ENCODE measurements around the gene TMEM150C.

Gene TMEM150C

DNA sequence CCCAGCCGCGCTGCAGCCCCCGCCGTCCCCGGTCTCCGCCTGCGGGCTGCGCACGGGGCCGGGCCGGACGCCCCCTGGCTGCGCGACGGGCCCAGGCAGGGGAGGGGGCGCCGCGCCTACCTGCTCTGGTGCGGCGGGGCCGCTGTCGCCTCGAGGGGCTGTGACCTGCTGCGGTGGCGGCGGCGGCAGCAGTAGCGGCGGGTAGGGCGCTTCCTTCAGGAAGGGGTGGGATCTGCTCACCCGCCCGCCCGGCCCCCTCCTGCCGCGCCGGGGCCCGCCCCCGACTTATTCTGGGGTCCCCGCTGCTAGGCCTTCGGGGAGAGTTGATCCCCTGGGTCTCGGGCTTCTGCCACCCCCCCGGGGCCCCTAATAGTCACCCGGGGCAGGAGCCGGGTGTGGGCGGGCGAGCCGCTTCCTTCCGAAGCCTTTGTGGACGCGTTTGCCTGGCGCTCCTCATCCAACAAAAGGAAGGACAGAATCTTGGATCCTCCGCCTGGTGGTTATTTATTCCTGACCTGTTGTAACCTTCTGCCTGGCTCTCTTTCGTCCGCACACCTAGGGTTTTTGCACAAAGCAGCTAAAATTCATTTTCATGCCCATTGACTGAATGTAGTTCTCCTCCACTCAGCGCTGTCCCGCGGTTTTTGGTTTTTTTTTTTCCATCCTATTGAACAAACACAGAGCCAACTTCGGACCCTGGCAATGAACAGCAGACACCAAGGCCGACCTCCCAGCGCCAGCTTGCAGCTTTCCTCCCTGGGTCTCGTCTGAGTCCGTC, at the start of gene TMEM150C:
Gene TMEM150C, minus strand, starts transcription at position 203 of the 778 bp plus-strand sequence. CDS start 57,331 bp downstream, outside the sequence.
- peak; percentile 22 for DNase-seq

GRCh38 chr4:82611527-82611926, 49.7 kb upstream of the TMEM150C start:
- no peak for DNase-seq

DNA sequence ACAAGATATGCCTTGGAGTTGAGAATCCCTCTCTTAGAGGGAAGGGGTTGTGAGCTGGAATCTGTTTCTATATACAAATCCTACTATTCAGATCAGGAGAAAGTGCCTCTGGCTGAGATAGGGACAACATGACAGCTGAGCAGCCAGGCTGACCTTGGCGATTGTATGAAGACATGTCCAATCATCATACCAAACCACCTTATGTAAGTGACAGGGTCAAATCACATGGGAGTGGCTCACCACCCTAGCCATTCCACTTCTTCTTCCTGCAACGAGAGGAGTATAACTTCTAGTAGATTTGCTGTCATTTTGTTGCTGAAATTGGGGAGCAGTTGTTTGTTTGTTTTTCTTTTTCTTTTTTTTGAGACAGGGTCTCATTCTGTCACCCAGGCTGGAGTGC, 48.3 kb upstream of the TMEM150C start:
- DNase-seq = no peak

DNA sequence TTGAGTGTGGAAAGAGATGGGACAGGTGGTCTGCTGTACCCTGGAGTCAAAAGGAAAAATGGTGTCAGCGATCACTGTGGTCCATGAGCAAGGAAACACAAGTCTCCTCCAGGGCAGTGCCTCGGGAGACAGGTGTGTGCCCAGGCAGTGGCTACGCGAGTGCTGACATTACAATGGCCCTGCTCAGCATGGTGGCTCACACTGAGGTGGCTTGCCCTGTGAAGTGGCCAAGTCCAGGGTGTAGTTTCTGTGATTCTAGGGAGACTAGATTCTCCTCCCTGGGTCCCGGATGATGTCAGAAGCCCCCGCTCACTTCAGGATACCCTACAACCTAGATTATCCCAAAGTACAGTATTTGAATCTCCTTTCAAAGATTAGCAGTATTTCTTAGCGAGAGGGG, 44.8 kb upstream of the TMEM150C start:
- no peak for DNase-seq

DNA sequence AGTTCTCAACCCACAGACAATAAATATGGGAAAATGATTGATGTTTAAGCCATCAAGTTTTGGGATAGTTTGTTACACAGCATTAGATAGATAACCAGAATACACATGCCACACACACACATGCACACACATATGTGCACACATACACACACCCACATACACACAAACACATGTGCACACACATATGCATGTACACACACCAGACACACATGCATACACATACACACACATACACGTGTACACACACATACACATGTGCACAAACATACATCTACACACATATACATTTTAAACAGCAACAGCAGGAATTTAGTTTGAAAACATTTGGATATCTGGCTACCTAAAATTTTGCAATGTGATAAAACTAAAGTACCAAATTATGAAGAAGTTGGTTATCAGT, 42.7 kb upstream of the TMEM150C start:
- no peak for DNase-seq

DNA sequence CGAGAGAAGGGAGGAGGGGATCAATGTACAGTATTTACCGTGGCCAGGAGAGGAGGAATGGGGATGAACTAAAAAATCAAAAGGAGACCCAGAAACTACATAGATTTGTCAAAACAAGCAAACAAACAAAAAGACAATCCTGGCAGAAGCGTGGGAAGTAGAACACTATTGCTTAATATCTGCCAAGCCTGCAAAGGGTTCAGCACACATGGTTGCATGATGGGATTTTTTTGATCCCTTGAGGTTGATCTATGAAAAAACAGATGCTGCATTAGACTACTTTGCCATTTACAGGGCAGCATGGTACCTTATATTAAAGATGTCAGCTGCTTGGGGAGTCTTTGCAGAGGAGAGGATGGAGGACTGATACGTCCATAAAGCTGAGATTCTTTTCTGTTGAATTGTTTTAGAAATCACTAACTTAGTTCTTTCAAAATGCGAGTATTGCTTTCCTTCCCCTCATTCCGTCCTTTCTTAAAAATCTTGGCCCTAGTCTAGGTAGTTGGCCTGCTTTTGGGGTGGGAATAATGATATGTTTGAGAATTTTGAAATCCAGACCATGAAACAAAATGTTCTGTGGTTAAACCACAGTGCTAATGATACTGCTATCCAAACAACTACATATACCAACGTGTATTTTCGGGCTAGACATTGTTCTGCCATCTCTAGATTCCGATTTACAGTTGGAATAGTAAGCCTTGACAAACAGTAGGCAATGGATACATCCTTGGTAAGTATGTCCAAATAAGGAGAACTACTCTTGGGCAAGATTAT, 39.6 kb upstream of the TMEM150C start:
- no peak for DNase-seq

- peak; percentile 30 for DNase-seq
Measured at GRCh38 chr4:82599336-82599735, 37.5 kb upstream of the TMEM150C start.

GRCh38 chr4:82594456-82594855, 32.7 kb upstream of the TMEM150C start:
- DNase-seq = no peak

DNA sequence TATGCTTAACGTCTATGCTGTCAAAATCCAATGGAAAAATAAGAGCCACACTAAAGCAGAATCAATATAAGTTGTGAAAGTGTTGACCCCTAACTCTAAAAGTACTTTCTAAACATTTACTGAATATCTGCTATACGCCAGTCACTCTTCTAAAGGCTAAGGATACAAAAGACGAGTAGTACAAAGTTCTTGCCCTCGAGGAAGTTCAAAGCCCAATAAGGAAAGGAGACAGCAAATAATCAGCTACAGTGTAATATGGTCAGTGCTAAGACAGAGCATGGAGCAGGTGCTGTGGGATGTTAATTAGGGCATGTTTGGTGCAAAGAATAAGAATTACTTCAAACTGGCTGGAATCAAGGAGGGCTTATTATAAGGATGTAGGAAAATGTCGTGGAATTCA, 31.6 kb upstream of the TMEM150C start:
- DNase-seq = no peak

- no peak for DNase-seq
Measured at GRCh38 chr4:82592639-82593038, 30.9 kb upstream of the TMEM150C start.

- DNase-seq = no peak
Measured at GRCh38 chr4:82591592-82591991, 29.8 kb upstream of the TMEM150C start.

- no peak for DNase-seq
Measured at GRCh38 chr4:82589756-82590155, 28.0 kb upstream of the TMEM150C start.

DNA sequence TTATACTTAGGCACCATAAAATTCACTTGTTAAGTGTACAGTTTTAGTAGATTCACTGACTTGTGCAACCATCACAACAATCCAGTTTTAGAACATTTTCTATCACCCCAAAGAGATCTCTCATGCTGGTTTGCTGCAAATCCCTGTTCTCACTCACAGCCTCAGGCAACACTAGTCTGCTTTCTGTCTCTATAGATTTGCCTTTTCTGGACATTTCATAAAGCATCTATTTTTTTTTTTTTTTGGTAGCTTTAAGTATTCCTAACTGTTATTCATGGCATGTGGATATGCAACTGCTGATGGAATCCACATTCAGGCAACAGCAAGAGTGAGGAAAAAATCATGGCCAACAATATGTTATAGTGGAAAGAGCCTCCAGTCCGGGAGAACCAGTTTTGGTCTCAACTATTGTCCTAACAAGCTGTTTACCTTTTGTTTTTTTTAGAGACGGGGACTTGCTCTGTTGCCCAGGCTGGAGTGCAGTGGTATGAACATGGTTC, 27.0 kb upstream of the TMEM150C start:
- no peak for DNase-seq

DNA sequence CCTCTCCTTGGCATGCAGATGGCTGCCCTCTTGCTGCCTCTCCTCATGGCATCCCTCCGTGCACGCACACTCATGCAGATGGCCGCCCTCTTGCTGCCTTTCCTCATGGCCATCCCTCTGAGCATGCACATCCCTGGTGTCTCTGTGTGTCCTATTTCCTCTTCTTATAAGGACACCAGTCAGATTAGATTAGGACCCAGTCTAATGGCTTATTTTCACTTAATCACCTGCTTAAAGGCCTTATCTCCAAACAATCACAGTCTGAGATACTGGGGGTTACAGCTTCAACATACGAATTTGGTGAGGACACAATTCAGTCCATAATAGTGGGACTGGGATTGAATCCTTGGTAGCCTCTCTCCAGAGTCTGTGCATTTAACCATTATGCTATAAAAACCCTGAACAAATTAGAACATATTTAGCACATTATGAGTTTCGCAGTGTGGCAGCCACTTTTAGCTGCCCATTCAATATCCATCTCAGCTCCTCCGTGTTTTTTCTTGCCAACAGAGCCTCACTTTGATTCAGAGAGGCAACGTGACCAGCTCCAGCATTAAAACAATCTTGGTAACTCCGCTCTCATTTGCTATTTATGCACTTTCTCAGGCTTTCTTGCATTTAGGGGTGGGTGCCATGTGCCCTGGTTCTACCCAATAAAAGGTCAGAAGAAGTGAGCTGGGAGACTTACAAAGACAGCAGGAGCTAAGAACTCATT, 26.2 kb upstream of the TMEM150C start:
- DNase-seq = no peak

DNA sequence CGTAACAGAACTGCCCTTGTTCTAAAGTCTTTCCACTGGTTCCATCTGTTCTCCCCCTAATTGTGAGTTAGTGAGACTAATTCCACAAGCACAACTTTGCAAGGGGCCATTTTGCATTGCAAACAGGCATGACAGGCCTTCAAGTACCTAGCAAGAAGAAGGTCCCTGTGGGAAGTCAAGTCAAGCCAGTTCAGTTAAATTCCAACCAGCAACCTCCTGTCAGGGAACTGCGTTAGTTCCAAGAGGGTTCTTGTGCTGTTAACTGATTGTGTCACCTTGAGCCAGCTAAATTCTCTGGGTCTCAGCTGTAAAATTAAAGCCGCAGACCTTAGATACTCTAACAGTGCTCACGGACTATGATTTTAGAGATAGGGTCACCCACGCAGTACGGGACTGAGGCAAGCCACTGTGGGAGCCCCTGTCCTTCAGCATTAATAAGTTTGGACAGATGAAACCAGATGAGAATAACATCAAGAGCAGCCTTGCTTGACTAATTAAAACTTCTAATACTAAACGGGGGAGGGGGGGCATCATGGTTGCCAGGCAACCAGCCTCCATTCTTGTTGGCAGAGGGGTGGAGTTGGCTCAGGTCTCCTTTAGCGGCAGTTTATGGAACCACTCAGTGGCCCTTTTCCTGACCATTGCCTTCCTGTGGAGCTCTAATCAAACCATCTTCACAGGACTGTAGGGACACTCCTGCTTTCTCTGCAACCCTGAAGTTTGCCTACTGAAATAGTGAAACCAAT, 24.1 kb upstream of the TMEM150C start:
- peak; percentile 34 for DNase-seq

GRCh38 chr4:82584931-82585330, 23.1 kb upstream of the TMEM150C start:
- DNase-seq = no peak

GRCh38 chr4:82583897-82584587, 22.3 kb upstream of the TMEM150C start:
- DNase-seq = no peak

DNA sequence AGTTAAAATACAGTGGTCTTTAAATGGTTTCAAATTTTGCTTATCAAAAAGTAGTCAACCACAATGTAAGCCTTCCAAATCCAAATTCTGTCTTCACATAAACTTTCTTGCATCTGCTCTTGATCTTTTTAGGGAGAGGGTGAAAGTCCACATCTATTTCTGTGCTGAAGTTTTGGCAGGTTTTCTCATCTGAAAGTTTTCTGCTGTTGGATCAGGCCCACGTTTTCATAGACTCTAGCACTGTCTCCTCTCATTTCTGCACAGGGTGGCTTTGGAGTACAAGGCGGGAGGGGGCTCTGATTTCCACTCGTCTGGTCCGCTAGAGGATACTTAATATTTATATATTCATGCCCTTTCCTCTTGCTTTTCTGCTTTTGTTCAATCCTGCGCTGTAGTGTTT, 18.1 kb upstream of the TMEM150C start:
- DNase-seq = no peak

DNA sequence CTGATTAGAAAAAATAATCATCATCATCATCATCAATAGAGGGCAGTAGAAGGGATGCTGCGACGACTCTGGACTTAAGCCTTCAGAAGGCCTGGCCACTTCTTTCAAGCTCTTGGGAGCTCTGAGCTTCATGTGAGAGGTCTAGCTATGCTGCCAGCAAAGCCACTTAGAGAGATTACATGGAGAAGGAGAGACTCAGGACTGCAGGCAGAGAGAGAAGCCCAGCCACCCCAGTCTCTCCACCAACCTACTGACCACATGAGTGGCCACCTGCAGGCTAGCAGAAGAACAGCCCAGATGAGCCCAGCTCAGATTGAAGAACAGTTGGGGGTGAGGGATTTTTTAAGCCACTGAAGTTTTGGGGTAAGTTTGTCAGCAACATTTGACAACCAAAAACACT, 17.1 kb upstream of the TMEM150C start:
- DNase-seq = no peak

DNA sequence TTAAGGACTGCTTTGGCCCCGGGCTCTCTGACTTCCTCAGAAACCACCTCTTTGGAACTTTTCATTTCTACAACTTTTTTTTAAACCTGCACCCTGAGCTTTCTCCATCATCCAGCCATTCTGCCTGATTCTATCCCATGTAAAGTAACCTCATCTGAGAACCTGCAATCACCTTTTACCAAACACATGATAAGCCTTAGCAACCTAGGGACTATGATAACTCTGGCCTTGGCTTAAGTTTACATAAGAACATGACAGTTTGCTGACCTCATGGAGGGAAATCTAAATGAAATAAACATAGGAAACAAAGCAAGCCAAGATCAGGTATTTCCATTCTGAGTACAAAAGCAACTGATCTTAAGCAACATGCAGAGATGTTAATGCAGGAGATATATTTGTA, 15.7 kb upstream of the TMEM150C start:
- DNase-seq = no peak

DNA sequence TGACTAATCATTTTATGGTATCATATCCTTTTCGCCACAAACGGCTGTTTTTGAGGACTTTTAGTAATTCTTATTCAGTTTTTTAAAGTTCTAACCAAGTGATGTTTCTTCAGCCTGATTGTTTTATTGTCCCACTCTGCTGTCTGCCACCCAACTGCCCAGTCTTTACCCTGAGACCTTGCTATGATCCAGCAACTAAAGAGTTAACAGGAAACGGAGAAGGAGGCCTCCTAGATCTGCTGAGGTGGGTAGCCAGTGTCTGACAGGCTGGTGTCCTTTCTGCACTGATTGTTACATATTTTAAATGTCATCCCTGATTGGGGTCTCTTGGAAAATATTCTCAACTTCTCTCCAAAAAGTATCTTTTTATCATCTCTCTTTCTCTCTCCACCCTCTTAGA, 7.9 kb upstream of the TMEM150C start:
- DNase-seq = no peak

GRCh38 chr4:82569076-82569475, 7.3 kb upstream of the TMEM150C start:
- no peak for DNase-seq
